Epithelial cell of umbilical artery (primary cell): ENCODE data around the gene EFS. TPM values are rescaled to one million over a fixed set of nuclear protein-coding genes. Genes with fewer than 3 reads are reported as not detected.

ENCODE experiments used
- total RNA-seq: library from RNA; depleted of rRNA; stranded (reverse); fragments of >200 nt; gene quantifications from 2 replicates; pipeline ENCODE4 v1.2.3, GENCODE V29; 2014

Gene EFS, protein sequence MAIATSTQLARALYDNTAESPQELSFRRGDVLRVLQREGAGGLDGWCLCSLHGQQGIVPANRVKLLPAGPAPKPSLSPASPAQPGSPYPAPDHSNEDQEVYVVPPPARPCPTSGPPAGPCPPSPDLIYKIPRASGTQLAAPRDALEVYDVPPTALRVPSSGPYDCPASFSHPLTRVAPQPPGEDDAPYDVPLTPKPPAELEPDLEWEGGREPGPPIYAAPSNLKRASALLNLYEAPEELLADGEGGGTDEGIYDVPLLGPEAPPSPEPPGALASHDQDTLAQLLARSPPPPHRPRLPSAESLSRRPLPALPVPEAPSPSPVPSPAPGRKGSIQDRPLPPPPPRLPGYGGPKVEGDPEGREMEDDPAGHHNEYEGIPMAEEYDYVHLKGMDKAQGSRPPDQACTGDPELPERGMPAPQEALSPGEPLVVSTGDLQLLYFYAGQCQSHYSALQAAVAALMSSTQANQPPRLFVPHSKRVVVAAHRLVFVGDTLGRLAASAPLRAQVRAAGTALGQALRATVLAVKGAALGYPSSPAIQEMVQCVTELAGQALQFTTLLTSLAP
- total RNA-seq: not detected in 2 replicates

DNA sequence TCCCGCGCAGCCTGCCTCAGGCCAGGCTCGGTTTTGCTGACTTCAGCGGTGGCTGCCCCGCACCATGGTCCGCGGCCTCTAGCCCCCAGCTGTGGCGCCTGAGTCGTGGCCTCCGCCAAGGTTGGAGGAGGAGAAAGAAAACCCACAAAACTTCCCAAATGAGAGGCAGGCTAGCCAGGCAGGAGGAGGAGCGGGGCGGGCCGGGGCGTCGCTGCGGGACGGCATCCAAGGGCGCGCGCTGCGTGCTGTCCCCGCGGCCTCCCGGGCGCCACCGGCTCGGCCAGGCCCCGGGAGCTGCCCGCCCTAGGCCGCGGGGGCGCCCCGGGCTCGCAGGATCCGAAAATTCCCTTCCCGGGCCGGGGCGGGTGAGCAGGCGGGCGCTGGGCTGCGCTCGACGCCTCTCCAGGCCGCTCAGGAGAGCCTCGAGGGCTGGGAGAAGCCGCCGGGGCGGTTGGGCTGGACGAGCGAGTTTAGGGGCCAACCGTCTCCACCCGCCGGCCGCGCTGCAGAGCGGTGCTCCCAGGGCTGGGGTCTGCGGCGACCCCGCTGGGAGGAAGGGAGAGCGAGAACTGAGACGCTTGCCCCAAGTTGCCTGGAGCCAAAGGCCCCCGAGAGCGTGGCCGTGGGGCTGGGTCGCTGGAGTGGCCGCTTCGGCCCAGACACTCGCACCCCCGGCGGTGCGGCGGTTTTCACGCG, at the start of gene EFS:
TSS of gene EFS (minus strand) at position 137 of the 696 bp plus-strand sequence. CDS start 147 bp downstream, outside the sequence.

DNA sequence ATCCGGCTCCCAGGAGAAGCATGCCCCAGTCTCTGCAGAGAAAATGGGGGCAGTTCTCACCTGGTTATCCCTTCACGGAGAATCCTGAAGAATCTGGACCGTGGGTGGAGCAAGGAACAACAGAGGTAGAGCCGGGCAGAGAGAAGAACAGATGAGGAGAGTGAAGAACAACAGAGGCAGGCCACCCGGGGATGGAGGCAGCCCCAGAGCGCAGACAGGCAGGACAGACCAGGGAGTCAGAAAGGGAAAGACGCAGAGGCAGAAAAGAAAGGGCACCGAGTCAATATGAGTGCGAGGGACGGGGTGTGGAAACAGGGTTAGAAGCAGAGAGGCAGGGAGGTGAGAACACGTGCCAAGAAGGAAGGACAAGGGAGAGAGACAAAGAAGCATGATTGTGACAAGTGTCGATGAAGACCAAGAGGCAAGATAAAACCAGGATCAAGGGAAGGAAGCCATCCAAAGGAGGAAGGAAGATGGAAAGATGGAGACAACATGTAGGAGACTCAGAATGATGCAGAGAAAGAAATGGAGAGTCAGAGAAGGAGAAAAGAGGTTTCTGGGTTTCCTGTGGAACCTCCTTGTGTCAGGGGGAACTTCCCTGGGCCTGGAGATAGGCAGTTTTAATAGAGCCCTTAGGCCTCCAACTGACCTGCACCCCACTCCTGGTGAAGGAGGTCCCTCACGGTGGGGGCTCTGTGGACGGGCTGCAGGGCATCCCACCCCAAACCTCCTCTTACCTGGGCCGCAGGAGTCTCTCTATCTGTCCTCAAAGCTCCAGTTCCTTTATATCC, 42.7 kb upstream of the EFS start, which contains the start of gene MYH6:
TSS of gene MYH6 (minus strand) at position 758 of the 791 bp plus-strand sequence. CDS start 1,050 bp downstream, outside the sequence.

DNA sequence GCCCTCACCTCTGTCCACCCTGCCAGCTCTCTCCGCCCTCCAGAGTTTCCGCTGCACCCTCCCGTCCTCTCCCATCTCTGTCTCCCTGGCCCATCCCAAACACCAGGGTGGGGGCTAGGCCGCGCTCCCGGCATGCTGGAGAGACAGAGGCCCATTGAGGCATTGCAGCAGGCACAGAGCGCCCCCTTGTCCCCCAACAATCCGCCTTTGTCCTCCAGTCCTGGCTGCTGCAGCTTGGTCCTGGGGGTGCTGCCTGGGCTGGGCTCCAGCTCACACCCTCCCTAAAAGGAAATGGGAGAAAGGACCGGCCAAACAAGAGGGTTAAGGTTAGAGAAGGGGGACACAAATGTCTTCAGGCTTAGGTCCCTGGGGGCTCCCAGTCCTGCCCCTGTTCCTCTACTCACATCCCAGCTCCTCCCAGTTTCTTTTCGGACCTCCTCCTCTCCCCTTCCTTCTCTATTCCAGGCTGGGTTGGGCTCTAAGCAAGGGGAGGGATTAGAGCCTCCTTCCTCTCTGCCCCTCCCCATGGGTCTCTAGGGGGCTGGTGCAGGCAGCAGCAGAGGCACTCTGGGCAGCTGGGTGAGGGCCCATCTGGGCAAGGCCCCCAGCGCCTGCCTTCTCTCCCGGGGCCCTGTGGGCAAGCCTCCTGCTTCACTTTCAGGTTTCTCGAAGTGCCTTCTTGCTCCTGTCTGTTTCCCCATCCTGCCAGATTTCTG, 11.7 kb upstream of the EFS start, which contains the start of gene CMTM5:
TSS of gene CMTM5 (plus strand) at position 565 of the 716 bp plus-strand sequence. CDS start 206 bp downstream, outside the sequence.

DNA sequence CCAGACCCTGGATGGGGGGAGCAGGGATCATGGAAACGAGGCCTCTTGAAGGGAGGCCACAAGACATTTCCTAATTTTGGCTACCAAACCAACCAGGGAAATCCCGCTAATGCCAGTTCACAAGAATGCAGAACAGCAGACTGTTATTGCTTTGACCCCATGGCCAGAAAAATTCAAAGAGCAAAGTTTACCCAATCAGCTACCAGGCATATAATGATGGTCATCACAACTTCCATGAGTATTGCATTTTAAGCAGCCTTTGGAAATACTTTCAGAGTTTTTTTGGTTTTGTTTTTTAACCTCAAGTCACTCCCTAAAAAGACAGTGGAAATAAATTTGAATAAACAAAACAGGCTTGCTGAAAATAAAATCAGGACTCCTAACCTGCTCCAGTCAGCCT, 7.5 kb upstream of the EFS start, which contains the start of gene IL25:
TSS of gene IL25 (plus strand) at position 301 of the 400 bp plus-strand sequence.

DNA sequence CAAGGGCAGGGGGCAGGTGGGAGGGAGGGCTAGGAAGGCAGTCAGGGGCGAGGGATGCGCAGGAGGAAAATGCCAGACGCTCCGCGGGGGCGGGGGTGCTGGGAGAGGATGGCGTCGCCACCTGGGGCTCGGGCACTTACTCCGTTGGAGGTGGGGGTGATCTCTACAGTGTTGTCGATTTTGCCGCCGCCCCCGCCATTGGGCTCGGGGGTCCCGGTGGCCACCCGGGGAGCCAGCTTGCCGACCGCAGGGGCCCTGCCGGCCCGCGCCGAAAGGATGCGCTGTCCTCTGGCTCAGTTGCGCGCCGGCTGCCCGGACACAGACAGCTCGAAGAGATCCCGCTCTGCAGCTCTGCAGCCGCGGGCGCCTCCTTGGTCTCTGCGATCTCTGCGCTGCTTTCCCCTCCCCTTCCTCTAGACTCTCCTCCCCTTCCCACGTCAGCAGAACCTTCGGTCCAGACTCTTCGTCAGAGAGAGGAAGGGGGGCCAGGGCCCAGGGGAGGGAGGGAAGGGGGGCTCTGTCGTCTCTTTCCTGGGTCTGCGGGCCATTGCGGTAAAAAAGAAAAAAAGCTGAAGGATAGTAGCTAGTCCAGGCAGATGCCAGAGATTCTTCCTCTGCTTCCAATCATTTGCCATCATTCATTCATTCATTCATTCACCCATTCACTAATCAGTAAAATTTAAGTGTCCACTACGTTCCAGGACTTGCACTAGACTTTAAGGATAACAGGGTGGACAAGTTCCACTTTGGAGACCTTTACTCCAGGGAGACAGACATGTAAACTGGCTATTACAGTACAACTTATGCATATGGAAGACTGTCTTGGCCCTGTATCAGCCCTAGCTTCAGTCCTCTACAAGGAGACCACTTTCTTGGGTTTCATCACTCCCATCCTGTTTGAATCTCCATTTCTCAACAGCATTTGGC, 12.2 kb downstream of the EFS start, which contains the start of gene SLC22A17:
TSS of gene SLC22A17 (minus strand) at position 382 of the 927 bp plus-strand sequence.

DNA sequence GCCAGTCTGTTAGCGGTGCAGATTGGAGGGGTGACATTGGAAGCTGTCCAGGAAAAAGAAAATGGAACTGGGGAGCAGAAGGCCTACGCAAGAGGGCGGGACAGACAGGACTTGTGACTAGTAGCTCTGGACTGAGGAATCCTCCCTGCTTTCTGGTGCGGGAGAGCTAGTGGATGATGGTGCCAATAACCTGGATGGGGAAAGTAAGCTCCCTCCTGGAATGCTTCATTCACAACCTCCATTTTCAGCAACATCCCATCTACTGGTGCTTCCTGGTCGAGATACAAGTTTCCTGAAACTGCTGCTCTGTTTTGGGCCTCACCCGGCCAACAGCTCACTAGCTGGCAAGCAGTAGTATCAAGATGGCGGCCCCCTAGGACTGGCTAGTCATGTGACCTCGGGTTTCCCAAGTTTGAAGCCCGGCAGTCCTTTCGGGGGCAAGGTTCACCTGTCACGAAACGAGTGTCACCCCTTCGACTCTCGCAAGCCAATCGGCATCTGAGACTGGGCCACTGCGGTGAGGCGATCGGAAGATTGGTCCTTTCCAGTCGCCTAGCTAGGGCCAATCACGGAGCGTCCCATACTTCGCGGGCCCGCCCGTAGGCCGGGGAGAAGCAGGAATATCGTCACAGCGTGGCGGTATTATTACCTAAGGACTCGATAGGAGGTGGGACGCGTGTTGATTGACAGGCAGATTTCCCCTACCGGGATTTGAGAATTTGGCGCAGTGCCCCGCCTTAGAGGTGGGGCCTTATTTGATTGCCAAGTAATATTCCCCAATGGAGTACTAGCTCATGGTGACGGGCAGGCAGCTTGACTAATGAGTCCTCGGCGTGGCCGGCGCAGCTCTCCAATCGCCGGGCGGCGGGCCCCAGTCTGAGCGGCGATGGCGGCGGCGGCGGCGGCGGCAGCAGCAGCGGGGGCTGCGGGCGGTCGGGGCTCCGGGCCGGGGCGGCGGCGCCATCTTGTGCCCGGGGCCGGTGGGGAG, 44.1 kb downstream of the EFS start, which contains the start of gene PABPN1:
TSS of gene PABPN1 (plus strand) at position 874 of the 988 bp plus-strand sequence. CDS start at position 887, 13 bp downstream.

DNA sequence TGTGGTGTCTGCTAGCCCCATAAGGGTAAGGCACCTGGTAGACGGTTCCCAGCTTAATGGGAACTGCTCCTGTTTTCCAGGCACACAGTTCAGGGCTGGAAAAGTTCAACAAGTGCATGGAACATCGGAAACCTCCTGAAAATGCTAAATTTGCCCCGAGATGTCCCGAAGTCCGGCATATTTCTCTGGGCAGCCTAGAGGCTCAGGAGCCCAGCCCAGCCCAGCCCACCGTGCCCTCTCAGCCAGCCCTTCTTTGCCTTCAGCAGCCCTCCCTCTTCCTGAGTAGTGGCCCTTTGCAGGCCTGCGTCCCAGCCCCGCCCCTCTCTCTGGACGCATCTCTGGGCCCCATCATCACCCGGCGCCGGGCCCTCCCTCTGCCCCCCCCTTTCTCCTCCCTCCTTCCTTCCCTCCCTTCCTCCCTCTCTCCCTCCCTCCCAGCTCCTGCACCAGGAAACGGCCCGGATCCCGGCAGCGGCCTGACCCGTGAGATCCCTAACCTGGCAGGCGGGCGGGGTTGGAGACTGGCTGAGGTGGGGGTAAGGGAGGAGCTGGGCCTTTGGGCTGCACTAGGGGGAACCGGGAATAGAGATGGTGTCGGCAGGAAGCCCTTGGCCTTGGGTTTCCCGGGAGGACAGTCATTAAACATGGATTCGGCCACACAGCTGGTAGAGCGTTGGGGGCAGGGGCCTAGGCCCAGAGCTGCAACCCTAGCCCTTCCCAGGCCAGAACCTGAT, 58.4 kb downstream of the EFS start, which contains the start of gene BCL2L2:
TSS of gene BCL2L2 (plus strand) at position 422 of the 734 bp plus-strand sequence. CDS start 935 bp downstream, outside the sequence.

Other genes starting within 250 kb of the EFS start
- gene CEBPE, start 245.9 kb downstream of the EFS start, total RNA-seq: not detected in 2 replicates
- gene SLC7A8, start 181.5 kb downstream of the EFS start, total RNA-seq: 0.65 and 1.7 TPM in 2 replicates
- gene RNF212B, start 127.2 kb downstream of the EFS start, total RNA-seq: not detected in 2 replicates
- 2.9 and 4.3 TPM in 2 replicates for gene HOMEZ, start 79.0 kb downstream of the EFS start, total RNA-seq
- gene PPP1R3E, start 62.3 kb downstream of the EFS start, total RNA-seq: 0.76 and 0.97 TPM in 2 replicates
- 13.4 and 16.9 TPM in 2 replicates for gene BCL2L2, start 58.3 kb downstream of the EFS start, total RNA-seq
- 89.3 and 89.7 TPM in 2 replicates for gene PABPN1, start 43.7 kb downstream of the EFS start, total RNA-seq
- gene SLC22A17, start 12.3 kb downstream of the EFS start, total RNA-seq: 1.6 and 2.6 TPM in 2 replicates
- gene IL25, start 7.6 kb upstream of the EFS start, total RNA-seq: not detected in 2 replicates
- gene CMTM5, start 11.9 kb upstream of the EFS start, total RNA-seq: not detected in 2 replicates
- not detected in 2 replicates for gene MYH6, start 43.1 kb upstream of the EFS start, total RNA-seq
- gene MYH7, start 70.5 kb upstream of the EFS start, total RNA-seq: not detected in 2 replicates
- gene NGDN, start 104.5 kb upstream of the EFS start, total RNA-seq: 58.5 and 77.8 TPM in 2 replicates
- gene ZFHX2, start 186.6 kb upstream of the EFS start, total RNA-seq: under 0.01 and 0.46 TPM in 2 replicates
- 10.0 and 10.4 TPM in 2 replicates for gene THTPA, start 191.1 kb upstream of the EFS start, total RNA-seq
- gene AP1G2, start 202.6 kb upstream of the EFS start, total RNA-seq: 7.1 and 14.1 TPM in 2 replicates
- gene JPH4, start 213.6 kb upstream of the EFS start, total RNA-seq: not detected in 2 replicates